Loucy (cell line): ENCODE measurements around the gene PDS5A.

Source experiments
- CTCF ChIP-seq: fragments of 200-600 bp; sonication (generic); conservative IDR thresholded peaks from 2 replicates; pipeline ENCODE4 v1.5.1; 2014; ENCODE audit warnings: mild to moderate bottlenecking, antibody characterized with exemption, low read length
- EZH2phosphoT487 ChIP-seq: fragments of 200-600 bp; IDR thresholded peaks from 2 replicates; pipeline ENCODE4 v1.6.1; 2018; ENCODE audit warnings: antibody characterized with exemption, mild to moderate bottlenecking, moderate library complexity, borderline replicate concordance

- TF ChIP-seq CTCF (no peak), EZH2phosphoT487 (no peak)
Measured at GRCh38 chr4:39963656-39964055, 14.1 kb downstream of the PDS5A start.
